ENCODE measurements around the gene SNX22.
"Not testable (repeated sequence)": the region's sequence is repeated elsewhere in the genome, so short reads cannot be mapped to it uniquely, and the experiment has no call there.

Gene SNX22

GRCh38 chr15:64120322-64120721 lies 31.2 kb upstream of the SNX22 start:
- H3K18ac ChIP-seq (ENCODE audit: low read length); H3K36me3 ChIP-seq (ENCODE audit: control insufficient read depth, insufficient read depth, low read length); H3K56ac ChIP-seq (ENCODE audit: low read length); DNase-seq; H2BK5ac ChIP-seq (ENCODE audit: low read length); H3K4me2 ChIP-seq (ENCODE audit: low read length); H3K4me1 ChIP-seq (ENCODE audit: control insufficient read depth, low read depth, low read length); H3K27ac ChIP-seq (ENCODE audit: low read depth, low read length); H2BK15ac ChIP-seq (replicated peaks; ENCODE audit: low read depth); H3K4ac ChIP-seq (ENCODE audit: low read depth, low read length); H2BK120ac ChIP-seq (ENCODE audit: low read depth, low read length); H3K9ac ChIP-seq (ENCODE audit: low read length); H3K4me3 ChIP-seq (ENCODE audit: low read length); H3K79me2 ChIP-seq (ENCODE audit: control insufficient read depth, insufficient read depth, low read length); H4K8ac ChIP-seq (ENCODE audit: low read depth, low read length); H3K79me1 ChIP-seq (ENCODE audit: low read length); H2AK5ac ChIP-seq (ENCODE audit: low read length); H4K5ac ChIP-seq (ENCODE audit: low read length); H3K27me3 ChIP-seq (ENCODE audit: insufficient read depth, low read length, poor library complexity); H3K23ac ChIP-seq (ENCODE audit: low read length): not testable (repeated sequence)
- WGBS (ENCODE audit: extremely low coverage, insufficient coverage, low lambda C conversion rate), result no CpG with 5 or more reads among the region's 2 CpGs

GRCh38 chr15:64121614-64122013 lies 29.9 kb upstream of the SNX22 start:
- Histone ChIP-seq H3K4ac (ENCODE audit: low read depth, low read length) (no peak overlapping the region), H3K36me3 (ENCODE audit: control insufficient read depth, insufficient read depth, low read length) (peaks cover 3% of the 10 kb centered on the region), H3K56ac (ENCODE audit: low read length) (no peak overlapping the region), H3K4me3 (ENCODE audit: low read length) (no peak overlapping the region), H4K5ac (ENCODE audit: low read length) (no peak overlapping the region), H3K4me2 (ENCODE audit: low read length) (no peak overlapping the region), H4K8ac (ENCODE audit: low read depth, low read length) (no peak overlapping the region), H3K9ac (ENCODE audit: low read length) (no peak overlapping the region), H3K79me2 (ENCODE audit: control insufficient read depth, insufficient read depth, low read length) (no peaks in the 10 kb centered on the region), H3K27ac (ENCODE audit: low read depth, low read length) (no peak overlapping the region), H3K27me3 (ENCODE audit: insufficient read depth, low read length, poor library complexity) (no peaks in the 10 kb centered on the region), H3K23ac (ENCODE audit: low read length) (no peak overlapping the region), H3K79me1 (ENCODE audit: low read length) (no peaks in the 10 kb centered on the region), H2AK5ac (ENCODE audit: low read length) (no peak overlapping the region), H3K4me1 (ENCODE audit: control insufficient read depth, low read depth, low read length) (no peaks in the 10 kb centered on the region), H2BK15ac (replicated peaks; ENCODE audit: low read depth) (no peak overlapping the region), H3K18ac (ENCODE audit: low read length) (no peak overlapping the region), H2BK120ac (ENCODE audit: low read depth, low read length) (no peak overlapping the region), H2BK5ac (ENCODE audit: low read length) (no peak overlapping the region)
- no CpG with 5 or more reads among the region's 4 CpGs for WGBS (ENCODE audit: extremely low coverage, insufficient coverage, low lambda C conversion rate)
- DNase-seq, result no peak

GRCh38 chr15:64122444-64122843 lies 29.1 kb upstream of the SNX22 start:
- no peak overlapping the region for H3K4me3 ChIP-seq (ENCODE audit: low read length)
- no peak overlapping the region for H2BK120ac ChIP-seq (ENCODE audit: low read depth, low read length)
- H2BK5ac ChIP-seq (ENCODE audit: low read length), result no peak overlapping the region
- H3K79me2 ChIP-seq (ENCODE audit: control insufficient read depth, insufficient read depth, low read length), result no peaks in the 10 kb centered on the region
- no peaks in the 10 kb centered on the region for H3K27me3 ChIP-seq (ENCODE audit: insufficient read depth, low read length, poor library complexity)
- no peaks in the 10 kb centered on the region for H3K79me1 ChIP-seq (ENCODE audit: low read length)
- no peak overlapping the region for H3K56ac ChIP-seq (ENCODE audit: low read length)
- H2BK15ac ChIP-seq (replicated peaks; ENCODE audit: low read depth), result no peak overlapping the region
- no CpG with 5 or more reads among the region's 1 CpG for WGBS (ENCODE audit: extremely low coverage, insufficient coverage, low lambda C conversion rate)
- H3K23ac ChIP-seq (ENCODE audit: low read length), result no peak overlapping the region
- no peak overlapping the region for H2AK5ac ChIP-seq (ENCODE audit: low read length)
- H3K4me2 ChIP-seq (ENCODE audit: low read length), result no peak overlapping the region
- H3K4ac ChIP-seq (ENCODE audit: low read depth, low read length), result no peak overlapping the region
- H4K8ac ChIP-seq (ENCODE audit: low read depth, low read length), result no peak overlapping the region
- no peak overlapping the region for H3K27ac ChIP-seq (ENCODE audit: low read depth, low read length)
- H3K4me1 ChIP-seq (ENCODE audit: control insufficient read depth, low read depth, low read length), result no peaks in the 10 kb centered on the region
- DNase-seq, result no peak
- H3K9ac ChIP-seq (ENCODE audit: low read length), result no peak overlapping the region
- H3K18ac ChIP-seq (ENCODE audit: low read length), result no peak overlapping the region
- H3K36me3 ChIP-seq (ENCODE audit: control insufficient read depth, insufficient read depth, low read length), result peaks cover 4% of the 10 kb centered on the region
- H4K5ac ChIP-seq (ENCODE audit: low read length), result no peak overlapping the region

GRCh38 chr15:64122936-64123351 lies 28.6 kb upstream of the SNX22 start:
- Histone ChIP-seq H2BK120ac (ENCODE audit: low read depth, low read length) (no peak overlapping the region), H3K36me3 (ENCODE audit: control insufficient read depth, insufficient read depth, low read length) (peaks cover 7% of the 10 kb centered on the region), H3K79me2 (ENCODE audit: control insufficient read depth, insufficient read depth, low read length) (no peaks in the 10 kb centered on the region), H3K56ac (ENCODE audit: low read length) (no peak overlapping the region), H3K4me2 (ENCODE audit: low read length) (no peak overlapping the region), H3K79me1 (ENCODE audit: low read length) (no peaks in the 10 kb centered on the region), H2BK15ac (replicated peaks; ENCODE audit: low read depth) (no peak overlapping the region), H3K27me3 (ENCODE audit: insufficient read depth, low read length, poor library complexity) (no peaks in the 10 kb centered on the region), H3K4me3 (ENCODE audit: low read length) (no peak overlapping the region), H3K4me1 (ENCODE audit: control insufficient read depth, low read depth, low read length) (no peaks in the 10 kb centered on the region), H3K18ac (ENCODE audit: low read length) (no peak overlapping the region), H4K8ac (ENCODE audit: low read depth, low read length) (no peak overlapping the region), H3K27ac (ENCODE audit: low read depth, low read length) (no peak overlapping the region), H2BK5ac (ENCODE audit: low read length) (no peak overlapping the region), H3K23ac (ENCODE audit: low read length) (no peak overlapping the region), H2AK5ac (ENCODE audit: low read length) (no peak overlapping the region), H3K4ac (ENCODE audit: low read depth, low read length) (no peak overlapping the region), H3K9ac (ENCODE audit: low read length) (no peak overlapping the region), H4K5ac (ENCODE audit: low read length) (no peak overlapping the region)
- no peak for DNase-seq
- WGBS (ENCODE audit: extremely low coverage, insufficient coverage, low lambda C conversion rate), result no CpG with 5 or more reads among the region's 3 CpGs

- WGBS (ENCODE audit: extremely low coverage, insufficient coverage, low lambda C conversion rate), result no CpG with 5 or more reads among the region's 3 CpGs
- Histone ChIP-seq H3K79me1 (ENCODE audit: low read length) (no peaks in the 10 kb centered on the region), H4K5ac (ENCODE audit: low read length) (no peak overlapping the region), H3K27ac (ENCODE audit: low read depth, low read length) (no peak overlapping the region), H2BK5ac (ENCODE audit: low read length) (no peak overlapping the region), H3K18ac (ENCODE audit: low read length) (no peak overlapping the region), H3K4ac (ENCODE audit: low read depth, low read length) (no peak overlapping the region), H3K56ac (ENCODE audit: low read length) (no peak overlapping the region), H2BK120ac (ENCODE audit: low read depth, low read length) (no peak overlapping the region), H2AK5ac (ENCODE audit: low read length) (no peak overlapping the region), H3K9ac (ENCODE audit: low read length) (no peak overlapping the region), H3K4me3 (ENCODE audit: low read length) (no peak overlapping the region), H3K36me3 (ENCODE audit: control insufficient read depth, insufficient read depth, low read length) (peaks cover 12% of the 10 kb centered on the region), H4K8ac (ENCODE audit: low read depth, low read length) (no peak overlapping the region), H3K4me1 (ENCODE audit: control insufficient read depth, low read depth, low read length) (no peaks in the 10 kb centered on the region), H3K27me3 (ENCODE audit: insufficient read depth, low read length, poor library complexity) (no peaks in the 10 kb centered on the region), H3K23ac (ENCODE audit: low read length) (no peak overlapping the region), H2BK15ac (replicated peaks; ENCODE audit: low read depth) (no peak overlapping the region), H3K4me2 (ENCODE audit: low read length) (no peak overlapping the region), H3K79me2 (ENCODE audit: control insufficient read depth, insufficient read depth, low read length) (no peaks in the 10 kb centered on the region)
- no peak for DNase-seq
These were observed 25.6 kb upstream of the SNX22 start for GRCh38 chr15:64125978-64126377.

GRCh38 chr15:64127521-64128270 lies 23.8 kb upstream of the SNX22 start:
- Histone ChIP-seq H2BK120ac (ENCODE audit: low read depth, low read length) (no peak overlapping the region), H3K56ac (ENCODE audit: low read length) (no peak overlapping the region), H3K27me3 (ENCODE audit: insufficient read depth, low read length, poor library complexity) (no peaks in the 10 kb centered on the region), H3K79me1 (ENCODE audit: low read length) (no peaks in the 10 kb centered on the region), H4K5ac (ENCODE audit: low read length) (no peak overlapping the region), H3K27ac (ENCODE audit: low read depth, low read length) (no peak overlapping the region), H2BK15ac (replicated peaks; ENCODE audit: low read depth) (no peak overlapping the region), H3K9ac (ENCODE audit: low read length) (no peak overlapping the region), H4K8ac (ENCODE audit: low read depth, low read length) (no peak overlapping the region), H3K4ac (ENCODE audit: low read depth, low read length) (no peak overlapping the region), H3K36me3 (ENCODE audit: control insufficient read depth, insufficient read depth, low read length) (peaks cover 13% of the 10 kb centered on the region), H3K23ac (ENCODE audit: low read length) (no peak overlapping the region), H2AK5ac (ENCODE audit: low read length) (no peak overlapping the region), H3K4me2 (ENCODE audit: low read length) (no peak overlapping the region), H3K79me2 (ENCODE audit: control insufficient read depth, insufficient read depth, low read length) (no peaks in the 10 kb centered on the region), H3K18ac (ENCODE audit: low read length) (no peak overlapping the region), H3K4me1 (ENCODE audit: control insufficient read depth, low read depth, low read length) (no peaks in the 10 kb centered on the region), H3K4me3 (ENCODE audit: low read length) (no peak overlapping the region), H2BK5ac (ENCODE audit: low read length) (no peak overlapping the region)
- no CpG with 5 or more reads among the region's 6 CpGs for WGBS (ENCODE audit: extremely low coverage, insufficient coverage, low lambda C conversion rate)
- DNase-seq, result no peak

Data from mesendoderm (in vitro differentiated cells).